Measurements from ENCODE around the gene LRTM2.
A peak's percentile ranks its signal among the peaks of the same experiment; 100 is the strongest.

Gene LRTM2

DNA sequence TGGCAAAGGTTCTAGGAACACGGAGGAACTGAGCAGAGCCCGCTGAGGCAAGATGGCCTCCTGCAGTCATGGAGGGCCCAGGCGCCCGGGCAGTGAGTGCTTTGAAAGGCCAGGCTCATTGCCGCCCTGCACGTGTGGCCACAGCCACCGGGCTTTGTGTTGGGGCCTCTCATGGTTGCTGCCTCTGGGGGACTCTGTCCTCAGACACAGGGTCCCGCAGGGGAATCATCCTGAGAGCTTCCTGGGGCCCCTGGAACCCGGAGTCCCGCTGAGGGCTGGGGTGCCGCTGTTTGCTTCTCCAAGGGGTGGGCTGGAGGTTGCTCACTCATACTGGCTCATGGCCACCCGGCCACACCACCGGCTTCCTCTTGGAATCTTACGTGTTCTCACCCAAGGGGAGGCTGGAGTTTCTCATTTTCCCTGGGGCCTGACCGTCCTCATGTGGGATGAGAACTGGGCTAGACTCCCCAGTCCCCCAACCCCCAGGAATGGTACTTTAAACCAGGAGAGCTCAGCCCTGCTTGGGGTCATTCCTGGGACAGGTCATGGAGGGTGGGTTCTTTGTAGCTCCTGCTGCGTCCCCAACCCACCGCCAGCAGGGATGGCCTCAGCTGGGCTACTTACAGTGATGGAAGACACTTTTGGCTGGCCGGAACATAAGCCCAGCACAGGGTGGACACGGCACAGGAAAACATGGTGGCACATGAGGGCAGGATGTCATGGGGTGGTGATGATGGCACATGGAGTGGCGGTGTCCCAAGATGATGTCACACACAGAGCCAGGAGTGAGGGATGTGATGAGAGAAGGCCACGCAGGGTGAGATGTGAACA lies 21.1 kb upstream of the LRTM2 start:
- intact Hi-C loops (cut with DNase I; ENCODE audit: low total_unique reads) = loop anchor here (2.0 to 10.0 kb wide), 2 partner anchors 236 to 476 kb away; no protein-coding TSS in a partner anchor
- H3K27ac ChIP-seq = no peak overlapping the region
- DNase-seq = peak in 1 of 2 donors; percentile 62
- H3K9me3 ChIP-seq = no peaks in the 10 kb centered on the region
- peaks cover 0 to 23% (median 19%) of the 10 kb centered on the region in 4 donors for H3K4me1 ChIP-seq
- no peaks in the 10 kb centered on the region for H3K36me3 ChIP-seq
- H3K27me3 ChIP-seq = no peaks in the 10 kb centered on the region
- H3K4me3 ChIP-seq = no peak overlapping the region
- TF ChIP-seq, protein P1, sequence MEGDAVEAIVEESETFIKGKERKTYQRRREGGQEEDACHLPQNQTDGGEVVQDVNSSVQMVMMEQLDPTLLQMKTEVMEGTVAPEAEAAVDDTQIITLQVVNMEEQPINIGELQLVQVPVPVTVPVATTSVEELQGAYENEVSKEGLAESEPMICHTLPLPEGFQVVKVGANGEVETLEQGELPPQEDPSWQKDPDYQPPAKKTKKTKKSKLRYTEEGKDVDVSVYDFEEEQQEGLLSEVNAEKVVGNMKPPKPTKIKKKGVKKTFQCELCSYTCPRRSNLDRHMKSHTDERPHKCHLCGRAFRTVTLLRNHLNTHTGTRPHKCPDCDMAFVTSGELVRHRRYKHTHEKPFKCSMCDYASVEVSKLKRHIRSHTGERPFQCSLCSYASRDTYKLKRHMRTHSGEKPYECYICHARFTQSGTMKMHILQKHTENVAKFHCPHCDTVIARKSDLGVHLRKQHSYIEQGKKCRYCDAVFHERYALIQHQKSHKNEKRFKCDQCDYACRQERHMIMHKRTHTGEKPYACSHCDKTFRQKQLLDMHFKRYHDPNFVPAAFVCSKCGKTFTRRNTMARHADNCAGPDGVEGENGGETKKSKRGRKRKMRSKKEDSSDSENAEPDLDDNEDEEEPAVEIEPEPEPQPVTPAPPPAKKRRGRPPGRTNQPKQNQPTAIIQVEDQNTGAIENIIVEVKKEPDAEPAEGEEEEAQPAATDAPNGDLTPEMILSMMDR (IDR thresholded peaks at IDR 0.05) = no peak

DNA sequence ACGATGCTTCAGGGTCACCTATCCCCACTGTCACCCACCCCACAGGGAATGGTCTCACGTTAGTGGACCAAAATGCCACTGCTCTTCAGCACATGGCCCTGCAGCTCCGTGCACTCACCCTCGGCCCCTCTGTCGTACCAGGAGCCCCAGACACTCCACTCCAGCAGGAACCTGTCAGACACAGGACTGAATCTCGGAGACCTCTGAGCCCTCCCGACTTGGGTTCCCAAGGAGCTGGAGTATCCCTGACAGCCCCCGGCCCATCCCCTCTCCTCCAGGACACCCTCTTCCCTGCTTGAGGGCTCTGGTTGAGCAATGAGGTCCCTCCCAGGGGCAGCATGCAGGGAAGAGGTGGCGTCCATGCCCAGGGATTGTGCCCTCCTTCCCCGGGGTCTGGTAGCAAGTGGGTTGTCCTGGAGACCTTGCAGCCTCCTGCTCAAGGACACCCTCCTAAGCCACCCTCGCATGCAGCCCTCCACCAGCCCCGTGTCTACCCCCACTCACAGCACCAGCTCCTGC lies 20.4 kb upstream of the LRTM2 start:
- intact Hi-C loops (cut with DNase I; ENCODE audit: low total_unique reads) = loop anchor here (2.0 to 10.0 kb wide), 3 partner anchors 235 to 785 kb away; no protein-coding TSS in a partner anchor
- DNase-seq = peak in 1 of 2 donors; percentile 63

DNA sequence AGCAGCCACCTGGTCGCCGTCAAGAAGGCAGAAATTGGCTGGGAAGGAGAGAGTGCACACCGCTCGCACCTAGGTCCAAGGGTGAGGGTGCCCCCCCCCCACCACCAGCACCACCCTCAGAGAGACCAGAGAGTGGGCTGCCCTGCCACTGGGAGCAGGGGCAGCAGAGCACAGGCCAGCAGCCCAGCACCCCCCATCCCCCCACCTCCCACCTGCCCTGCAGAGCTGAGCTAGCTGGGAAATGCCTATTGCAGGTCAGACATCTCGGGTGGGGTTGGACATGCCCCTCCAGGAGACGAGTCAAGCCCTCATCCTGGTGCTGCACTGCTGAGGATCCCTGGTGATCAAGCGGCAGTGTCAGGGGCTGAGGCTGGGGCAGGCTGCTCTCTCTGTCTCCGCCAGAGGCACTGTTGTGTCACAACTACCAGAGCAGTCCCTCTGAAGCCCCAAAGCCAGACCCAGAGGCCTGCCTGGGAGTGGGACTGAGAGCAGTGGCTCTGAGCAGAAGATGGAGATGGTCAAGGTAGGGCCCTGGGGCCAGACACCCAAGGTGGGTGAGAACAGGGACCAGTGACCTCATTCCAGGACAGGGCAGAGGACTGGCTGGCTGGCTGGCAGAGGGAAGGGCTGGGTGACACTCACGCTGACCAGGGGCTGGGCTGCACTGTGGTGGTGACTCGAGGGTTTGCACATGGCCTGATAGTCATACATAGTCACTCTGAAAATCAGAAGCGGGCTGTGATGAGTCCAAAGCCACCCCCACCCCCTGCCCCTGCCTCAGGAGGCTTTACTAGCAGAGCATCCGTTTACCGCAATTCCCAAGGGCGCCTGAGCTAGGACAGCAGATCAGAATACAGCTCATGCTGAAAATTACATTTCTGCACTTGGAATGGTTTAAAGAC lies 19.7 kb upstream of the LRTM2 start:
- H3K4me1 ChIP-seq = peaks cover 0 to 15% (median 12%) of the 10 kb centered on the region in 4 donors
- H3K27me3 ChIP-seq = no peaks in the 10 kb centered on the region
- intact Hi-C loops (cut with DNase I; ENCODE audit: low total_unique reads) = loop anchor here (10.0 kb wide), 1 partner anchor 784 kb away; no protein-coding TSS in a partner anchor
- H3K4me3 ChIP-seq = no peak overlapping the region
- peak in 1 of 2 donors; percentile 78 for DNase-seq
- H3K36me3 ChIP-seq = no peaks in the 10 kb centered on the region
- no peaks in the 10 kb centered on the region for H3K9me3 ChIP-seq
- TF ChIP-seq, protein P1 (IDR thresholded peaks at IDR 0.05) = no peak
- H3K27ac ChIP-seq = no peak overlapping the region

More for the DNA sequence above, 20.4 kb upstream of the LRTM2 start:
- H3K9me3 ChIP-seq = no peaks in the 10 kb centered on the region
- no peaks in the 10 kb centered on the region for H3K27me3 ChIP-seq
- H3K36me3 ChIP-seq = no peaks in the 10 kb centered on the region
- peaks cover 0 to 22% (median 18%) of the 10 kb centered on the region in 4 donors for H3K4me1 ChIP-seq
- no peak overlapping the region for H3K27ac ChIP-seq
- H3K4me3 ChIP-seq = no peak overlapping the region
- TF ChIP-seq, protein P1 (IDR thresholded peaks at IDR 0.05) = no peak

DNA sequence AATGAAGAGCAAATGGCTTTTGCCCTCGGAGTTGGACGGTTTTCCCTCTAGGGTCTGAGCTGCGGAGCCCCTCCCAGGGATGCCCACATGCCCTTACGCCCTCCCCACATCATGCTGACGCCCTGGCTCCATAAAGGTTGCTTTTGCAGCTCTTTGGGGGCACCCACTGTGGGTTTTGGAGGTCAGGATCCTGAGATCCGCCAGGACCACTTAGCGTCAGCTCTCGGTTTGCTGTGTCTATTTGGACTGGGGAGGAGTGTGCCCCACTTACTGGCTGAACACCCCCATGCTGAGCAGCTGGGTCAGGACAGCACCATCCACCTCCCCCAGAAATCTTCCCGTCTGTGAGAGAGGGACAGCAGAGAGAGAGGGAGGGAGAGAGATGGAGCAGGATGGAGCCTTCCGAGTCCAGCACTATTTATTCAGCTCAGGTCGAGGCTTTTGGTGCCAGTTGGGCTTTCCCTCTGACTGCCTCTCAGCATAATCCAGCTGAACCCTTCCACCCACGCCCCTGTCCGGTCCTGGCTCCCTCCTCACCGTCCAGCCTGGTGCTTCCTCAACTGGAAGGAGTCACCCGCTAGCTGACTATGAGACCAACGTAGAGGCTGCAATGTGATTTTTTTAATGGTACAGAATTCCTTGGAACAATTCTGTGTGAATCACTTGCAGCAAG lies 18.9 kb upstream of the LRTM2 start:
- Histone ChIP-seq H3K9me3 (no peaks in the 10 kb centered on the region), H3K4me1 (peaks cover 0 to 12% (median 7%) of the 10 kb centered on the region in 4 donors), H3K27me3 (no peaks in the 10 kb centered on the region), H3K36me3 (no peaks in the 10 kb centered on the region), H3K4me3 (no peak overlapping the region), H3K27ac (no peak overlapping the region)
- TF ChIP-seq, protein P1 (IDR thresholded peaks at IDR 0.05) = no peak
- DNase-seq = peak in 1 of 2 donors; percentile 58
- intact Hi-C loops (cut with DNase I; ENCODE audit: low total_unique reads) = loop anchor here (10.0 kb wide), 1 partner anchor 783 kb away; no protein-coding TSS in a partner anchor

DNA sequence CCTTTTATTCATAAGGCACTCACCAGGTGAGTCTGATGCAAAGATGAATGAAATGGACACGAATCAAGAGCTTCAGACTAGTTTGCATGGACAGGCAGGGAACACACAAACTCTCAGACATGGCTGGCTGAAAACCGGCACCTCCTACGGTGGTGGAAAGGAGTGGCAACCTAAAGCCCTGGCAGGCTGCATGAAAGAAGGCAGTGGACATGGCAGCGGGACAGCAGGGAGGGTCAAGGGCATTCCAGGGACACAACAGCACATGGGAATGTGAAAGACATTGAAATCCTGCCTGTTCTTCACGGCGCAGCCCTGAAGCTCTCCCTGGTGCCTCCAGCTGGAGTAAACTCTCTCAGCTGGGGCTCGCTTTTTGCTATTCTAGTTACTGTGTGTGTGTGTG lies 16.6 kb upstream of the LRTM2 start:
- H3K27ac ChIP-seq = no peak overlapping the region
- H3K9me3 ChIP-seq = no peaks in the 10 kb centered on the region
- TF ChIP-seq, protein P1 (IDR thresholded peaks at IDR 0.05) = no peak
- peaks cover 0 to 5% (median 0%) of the 10 kb centered on the region in 4 donors for H3K4me1 ChIP-seq
- intact Hi-C loops (cut with DNase I; ENCODE audit: low total_unique reads) = loop anchor here (10.0 kb wide), 1 partner anchor 781 kb away; no protein-coding TSS in a partner anchor
- no peaks in the 10 kb centered on the region for H3K36me3 ChIP-seq
- no peaks in the 10 kb centered on the region for H3K27me3 ChIP-seq
- no peak overlapping the region for H3K4me3 ChIP-seq
- DNase-seq = no peak
